Raji (cell line): ENCODE results near the gene DLGAP1.

Source experiments
- POLR2A ChIP-seq: IDR thresholded peaks from 2 replicates; pipeline ENCODE4 v1.6.1; 2011; ENCODE audit warnings: low read depth, low read length, control low read depth; ENCODE audit not compliant: insufficient read depth

Gene DLGAP1

GRCh38 chr18:4181882-4182568 is 273.1 kb downstream of the DLGAP1 start:
- no peak for TF ChIP-seq POLR2A

DNA sequence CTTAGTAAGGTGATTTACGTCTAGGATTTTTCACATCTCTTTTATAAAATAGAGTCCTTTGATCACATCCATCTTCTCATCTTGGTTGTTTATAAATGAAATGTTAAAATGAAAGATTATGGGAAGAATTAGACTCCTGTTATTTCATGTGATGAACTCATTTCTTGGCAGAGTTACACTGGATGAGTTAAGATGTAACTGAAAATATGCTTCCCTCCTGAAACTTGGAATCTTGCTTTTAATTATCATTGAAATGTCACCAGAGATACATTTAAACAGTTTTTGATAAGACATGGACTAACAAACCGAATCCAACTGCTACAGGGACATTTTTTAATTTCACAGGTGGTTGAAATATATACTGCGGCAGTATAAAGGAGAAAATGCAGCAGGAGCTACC is 274.0 kb downstream of the DLGAP1 start:
- no peak for TF ChIP-seq POLR2A

DNA sequence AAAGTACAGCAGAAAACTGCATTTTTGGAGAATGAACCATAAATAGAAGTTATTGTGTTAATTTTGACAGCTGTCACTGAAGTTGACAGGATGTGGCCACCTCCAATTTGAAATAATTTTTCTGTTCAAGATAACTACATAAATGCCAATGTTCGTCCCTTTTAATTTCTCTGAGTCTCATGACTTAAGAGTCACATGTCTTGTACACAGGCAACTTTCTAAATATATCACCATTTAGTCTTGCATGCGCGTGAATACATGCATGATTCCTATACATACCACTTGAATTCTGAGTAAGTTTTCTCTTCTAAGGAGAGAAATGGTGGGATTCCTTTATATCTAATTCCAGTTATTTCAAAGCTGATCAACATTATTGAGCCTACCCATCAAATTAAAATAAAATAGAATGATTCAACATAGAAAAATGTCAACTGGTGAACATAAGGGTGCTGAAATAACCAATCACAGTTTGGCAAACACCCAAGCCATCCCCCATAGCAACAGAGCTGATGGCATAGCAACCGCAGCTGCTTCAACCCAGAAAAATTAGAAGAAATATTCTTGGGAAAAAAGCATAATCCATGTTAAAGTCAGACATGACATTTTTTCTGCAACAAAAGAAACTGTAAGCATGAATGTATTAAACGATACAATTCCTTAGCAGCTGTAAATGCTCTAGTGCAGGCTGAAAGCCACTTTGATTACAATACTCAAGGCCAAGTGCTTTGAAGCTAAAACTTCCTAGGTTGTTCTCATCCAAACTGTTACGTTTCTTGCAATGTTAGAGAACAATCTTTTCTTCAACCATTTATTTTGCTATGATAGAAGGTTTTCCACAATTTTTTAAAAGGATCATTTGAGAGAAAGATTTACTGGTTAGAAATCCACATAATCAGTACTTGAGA is 282.7 kb downstream of the DLGAP1 start:
- TF ChIP-seq POLR2A = no peak

GRCh38 chr18:4157352-4157751 is 297.8 kb downstream of the DLGAP1 start:
- no peak for TF ChIP-seq POLR2A

DNA sequence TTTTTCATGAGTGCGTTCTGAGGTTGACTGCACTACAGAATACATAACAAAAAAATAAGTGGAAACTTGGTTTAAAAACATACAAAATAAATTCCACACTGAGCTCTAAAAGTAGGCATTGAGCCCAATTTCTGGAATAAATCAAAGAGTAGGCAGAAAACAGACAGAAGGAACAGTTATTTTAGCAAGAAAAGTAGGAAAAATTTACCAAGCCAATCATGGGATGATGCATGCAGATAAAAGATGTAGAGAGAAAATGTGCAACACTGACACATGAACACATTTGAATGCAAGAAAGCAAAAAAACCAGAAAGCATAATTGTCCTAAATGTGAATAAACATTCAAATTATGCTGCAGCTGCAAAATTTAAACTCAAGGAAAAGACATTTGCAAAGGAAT is 308.3 kb downstream of the DLGAP1 start:
- no peak for TF ChIP-seq POLR2A

GRCh38 chr18:4144201-4144600 is 310.9 kb downstream of the DLGAP1 start:
- no peak for TF ChIP-seq POLR2A

- TF ChIP-seq POLR2A = no peak
These were observed 311.5 kb downstream of the DLGAP1 start for GRCh38 chr18:4143585-4143984.

DNA sequence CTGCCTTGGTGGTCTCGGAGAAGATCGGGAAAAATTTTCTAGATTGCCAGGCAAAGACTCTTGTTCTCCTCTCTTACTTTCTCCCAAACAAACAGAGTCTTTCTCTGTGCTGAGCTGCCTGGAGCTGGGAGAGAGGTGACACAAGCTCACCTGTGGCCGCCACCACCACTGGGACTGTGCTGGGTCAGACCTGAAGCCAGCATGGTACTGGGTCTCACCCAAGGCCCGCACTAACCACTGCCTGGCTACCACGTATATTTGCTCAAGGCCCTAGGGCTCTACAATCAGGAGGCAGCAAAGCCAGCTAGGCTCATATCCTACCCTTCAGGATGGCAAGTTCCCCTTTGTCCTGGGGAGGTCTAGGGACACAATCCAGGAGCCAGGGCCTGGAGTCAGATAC is 312.2 kb downstream of the DLGAP1 start:
- TF ChIP-seq POLR2A = no peak

DNA sequence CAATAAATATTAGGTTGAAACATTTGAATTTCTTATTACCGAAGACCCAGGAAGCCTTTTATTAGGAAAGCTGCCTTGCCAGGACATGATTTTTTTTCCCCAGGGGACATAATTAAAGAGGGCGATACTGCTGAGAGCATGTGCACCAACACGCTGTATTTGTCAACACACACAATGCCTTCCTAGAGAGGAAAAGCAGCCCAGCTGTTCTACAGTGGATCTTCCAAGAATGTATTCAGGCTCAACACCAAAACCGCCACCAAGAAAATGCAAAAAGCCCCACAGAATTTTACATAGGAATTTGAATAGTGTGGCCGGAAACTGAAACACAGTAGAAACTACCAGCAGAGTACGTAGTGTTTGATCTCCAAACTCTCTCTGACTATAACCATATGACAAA is 320.4 kb downstream of the DLGAP1 start:
- TF ChIP-seq POLR2A = no peak

- TF ChIP-seq POLR2A = no peak
These were observed 324.1 kb downstream of the DLGAP1 start for GRCh38 chr18:4130734-4131719.

GRCh38 chr18:4126939-4127338 is 328.2 kb downstream of the DLGAP1 start:
- TF ChIP-seq POLR2A = no peak

DNA sequence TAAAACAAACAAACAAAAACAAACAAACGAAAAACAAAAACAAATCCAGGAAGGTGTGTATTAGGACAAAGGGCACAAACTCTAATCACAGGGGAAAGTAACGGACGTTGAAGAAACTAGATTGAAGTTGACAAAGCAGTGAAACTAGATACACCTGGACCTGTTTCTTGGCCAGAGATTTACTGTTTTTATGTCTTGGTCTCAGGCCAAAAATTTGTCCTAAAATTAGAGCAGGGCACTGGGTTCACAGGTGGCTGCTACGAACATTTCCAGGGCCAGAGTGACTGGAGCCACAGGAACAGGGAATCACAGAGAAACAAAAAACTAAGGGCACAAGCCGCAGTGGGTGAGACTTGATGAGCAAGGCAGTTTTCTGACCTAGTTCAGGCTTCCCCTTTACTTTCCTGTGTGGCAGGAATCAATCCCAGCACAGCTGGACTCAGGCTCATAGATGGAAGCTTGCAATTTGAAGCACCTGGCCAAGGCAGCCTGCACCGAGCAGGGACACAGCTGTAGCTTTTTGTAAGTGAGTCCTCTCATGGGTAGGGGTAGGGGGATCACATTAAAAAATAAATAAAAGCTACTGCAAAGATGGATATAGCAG is 329.4 kb downstream of the DLGAP1 start:
- no peak for TF ChIP-seq POLR2A

GRCh38 chr18:4125224-4125623 is 329.9 kb downstream of the DLGAP1 start:
- TF ChIP-seq POLR2A = no peak

DNA sequence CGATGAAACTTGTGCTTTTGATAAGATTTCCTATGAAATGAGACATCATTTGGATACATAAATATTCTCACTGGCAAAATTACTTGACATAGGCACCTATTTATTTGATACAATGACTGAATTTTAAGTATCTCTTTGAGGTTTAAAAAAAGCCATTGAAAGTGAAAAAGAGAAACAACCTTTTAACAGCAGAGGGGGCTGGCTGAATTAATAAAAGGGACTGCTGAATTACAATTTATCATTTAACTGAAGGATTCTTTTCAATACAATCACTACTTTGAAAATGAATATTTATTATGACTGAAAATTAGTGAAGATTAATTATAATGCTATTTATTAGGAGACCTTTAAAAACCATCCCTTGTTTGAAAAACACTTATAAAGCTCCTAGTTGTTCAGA is 335.3 kb downstream of the DLGAP1 start:
- TF ChIP-seq POLR2A = no peak
